HL-60 (cell line): Measurements from ENCODE around the gene PARD3.

Experiments
- DNase-seq, 2 experiments: peaks; one replicate each; pipeline ENCODE4 v3.0.0-alpha.2; 2010 to 2020; ENCODE audit warnings: low read depth in 1 of 2, low spot score in 1 of 2
- H3K27ac ChIP-seq: fragments of 250-450 bp; sonication (Bioruptor Pico); replicated peaks from 2 replicates; pipeline ENCODE4 v1.5.1; 2020; ENCODE audit warnings: mild to moderate bottlenecking, moderate library complexity
- H3K27me3 ChIP-seq: fragments of 250-450 bp; sonication (Bioruptor Pico); 2 replicates; pipeline ENCODE4 v1.5.1; 2021; ENCODE audit warnings: mild to moderate bottlenecking, moderate library complexity; ENCODE audit not compliant: insufficient read depth, poor library complexity, severe bottlenecking
- H3K4me3 ChIP-seq: replicated peaks from 2 replicates; pipeline ENCODE4 v1.5.1; 2011; ENCODE audit warnings: mild to moderate bottlenecking, control low read depth, low read length; ENCODE audit not compliant: insufficient read depth
- CTCF ChIP-seq: IDR thresholded peaks from one replicate; pipeline ENCODE4 v1.5.1; 2011; ENCODE audit warnings: low read length, control low read depth, inconsistent platforms; ENCODE audit not compliant: insufficient read depth
- GABPA ChIP-seq: IDR thresholded peaks from 2 replicates; pipeline ENCODE4 v1.6.1; 2012; ENCODE audit warnings: low read depth
- POLR2AphosphoS5 ChIP-seq: IDR thresholded peaks from 2 replicates; pipeline ENCODE4 v1.6.1; 2012; ENCODE audit warnings: low read depth
- REST ChIP-seq: IDR thresholded peaks from 2 replicates; pipeline ENCODE4 v1.6.1; 2012; ENCODE audit warnings: low read depth; ENCODE audit not compliant: insufficient replicate concordance
- SPI1 ChIP-seq: IDR thresholded peaks from 2 replicates; pipeline ENCODE4 v1.6.1; 2012; ENCODE audit warnings: low read depth, mild to moderate bottlenecking, borderline replicate concordance

Gene PARD3

DNA sequence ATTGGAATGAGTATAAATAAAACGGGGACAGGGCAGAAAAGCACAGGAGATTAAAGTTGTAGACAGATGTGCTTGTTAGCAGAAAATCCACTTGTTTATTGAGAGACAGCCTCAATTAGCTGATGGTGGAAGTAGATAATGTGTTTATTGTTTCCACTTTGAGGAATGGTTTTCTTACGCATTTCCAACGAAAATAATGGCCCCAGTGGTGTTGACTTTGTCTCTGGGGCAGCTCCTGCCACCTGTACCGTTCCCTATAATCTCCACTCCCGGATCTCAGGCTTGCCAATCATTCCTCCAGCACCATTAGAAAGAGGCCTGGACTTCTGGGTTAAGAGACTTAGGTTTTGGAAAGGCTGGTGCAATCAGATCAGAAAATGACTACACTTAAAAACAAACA lies 638.7 kb downstream of the PARD3 start:
- no peak overlapping the region for H3K27ac ChIP-seq
- no peaks in the 10 kb centered on the region for H3K27me3 ChIP-seq
- TF ChIP-seq REST (no peak), GABPA (no peak), SPI1 (no peak), POLR2AphosphoS5 (no peak), CTCF (no peak)
- H3K4me3 ChIP-seq, result no peak overlapping the region
- no peak for DNase-seq

- no peak for DNase-seq
- TF ChIP-seq REST, result no peak
- no peak for TF ChIP-seq SPI1
- no peak for TF ChIP-seq POLR2AphosphoS5
- TF ChIP-seq GABPA, result no peak
- TF ChIP-seq CTCF, result no peak
- Histone ChIP-seq H3K4me3 (no peak overlapping the region), H3K27me3 (no peaks in the 10 kb centered on the region), H3K27ac (no peak overlapping the region)
Observed at GRCh38 chr10:34175121-34175520, 640.0 kb downstream of the PARD3 start.

- peak; percentile 18 to 53 for DNase-seq
- no peaks in the 10 kb centered on the region for H3K27me3 ChIP-seq
- H3K27ac ChIP-seq, result no peak overlapping the region
- H3K4me3 ChIP-seq, result no peak overlapping the region
- TF ChIP-seq SPI1, result no peak
- no peak for TF ChIP-seq GABPA
- no peak for TF ChIP-seq REST
- TF ChIP-seq CTCF, result no peak
- no peak for TF ChIP-seq POLR2AphosphoS5
Observed at GRCh38 chr10:34172936-34173533, 642.1 kb downstream of the PARD3 start.
